Coronary artery (tissue), 2 donors: ENCODE measurements around the gene WFDC11.

Experiments used
- DNase-seq: peaks from one replicate; pipeline ENCODE4 v3.0.0-alpha.2; 2017; ENCODE audit warnings: low spot score
- H3K27ac ChIP-seq, 2 donors: fragments of 200-600 bp; sonication (generic); one replicate each; pipeline ENCODE4 v1.5.1; 2016 to 2019
- H3K4me3 ChIP-seq: fragments of 200-600 bp; sonication (generic); 2 replicates; pipeline ENCODE4 v1.5.1; 2016; ENCODE audit warnings: mild to moderate bottlenecking, moderate library complexity
- TF ChIP-seq, protein P1 (sequence below): fragments of 200-600 bp; sonication (generic); IDR thresholded peaks from one replicate; pipeline ENCODE4 v1.5.1; 2019; ENCODE audit warnings: antibody characterized with exemption

Gene WFDC11

DNA sequence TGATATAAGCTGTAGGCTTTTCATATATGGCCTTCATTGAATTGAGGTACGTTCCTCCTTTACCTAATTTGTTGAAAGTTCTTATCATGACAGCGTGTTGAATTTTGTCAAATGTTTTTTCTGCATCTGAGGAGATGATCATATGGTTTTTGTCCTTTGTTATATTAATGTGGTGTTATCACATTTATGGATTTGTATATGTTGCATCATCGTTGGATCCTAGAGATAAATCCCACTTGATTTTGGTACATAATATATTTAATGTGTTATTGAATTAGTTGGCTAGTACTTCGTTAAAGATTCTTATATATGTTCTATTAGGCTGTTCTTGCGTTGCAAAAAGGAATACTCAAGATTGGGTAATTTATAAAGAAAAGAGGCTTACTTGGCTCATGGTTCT is 30.4 kb downstream of the WFDC11 start:
- Histone ChIP-seq H3K4me3 (no peak overlapping the region), H3K27ac (no peak overlapping the region)
- DNase-seq: no peak
- TF ChIP-seq, protein P1, sequence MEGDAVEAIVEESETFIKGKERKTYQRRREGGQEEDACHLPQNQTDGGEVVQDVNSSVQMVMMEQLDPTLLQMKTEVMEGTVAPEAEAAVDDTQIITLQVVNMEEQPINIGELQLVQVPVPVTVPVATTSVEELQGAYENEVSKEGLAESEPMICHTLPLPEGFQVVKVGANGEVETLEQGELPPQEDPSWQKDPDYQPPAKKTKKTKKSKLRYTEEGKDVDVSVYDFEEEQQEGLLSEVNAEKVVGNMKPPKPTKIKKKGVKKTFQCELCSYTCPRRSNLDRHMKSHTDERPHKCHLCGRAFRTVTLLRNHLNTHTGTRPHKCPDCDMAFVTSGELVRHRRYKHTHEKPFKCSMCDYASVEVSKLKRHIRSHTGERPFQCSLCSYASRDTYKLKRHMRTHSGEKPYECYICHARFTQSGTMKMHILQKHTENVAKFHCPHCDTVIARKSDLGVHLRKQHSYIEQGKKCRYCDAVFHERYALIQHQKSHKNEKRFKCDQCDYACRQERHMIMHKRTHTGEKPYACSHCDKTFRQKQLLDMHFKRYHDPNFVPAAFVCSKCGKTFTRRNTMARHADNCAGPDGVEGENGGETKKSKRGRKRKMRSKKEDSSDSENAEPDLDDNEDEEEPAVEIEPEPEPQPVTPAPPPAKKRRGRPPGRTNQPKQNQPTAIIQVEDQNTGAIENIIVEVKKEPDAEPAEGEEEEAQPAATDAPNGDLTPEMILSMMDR: no peak

DNA sequence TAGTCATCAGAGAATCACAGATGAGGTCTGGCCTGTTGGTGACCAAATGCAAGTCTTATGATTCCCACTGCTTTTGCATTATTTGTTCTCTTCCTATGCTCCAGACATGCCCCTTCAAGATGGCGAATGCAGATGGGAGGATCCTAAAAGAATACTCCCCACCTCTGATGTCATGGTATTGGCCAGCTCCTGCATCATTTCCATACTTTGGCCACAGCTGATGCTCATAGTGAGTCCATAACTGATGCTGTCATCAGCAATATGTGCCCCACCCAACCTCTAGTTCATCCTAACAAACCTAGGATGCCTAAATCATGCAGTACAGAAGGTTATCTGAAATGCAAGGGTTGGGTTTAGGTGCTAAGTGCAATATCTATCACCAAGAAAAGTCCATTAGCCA is 33.5 kb downstream of the WFDC11 start:
- TF ChIP-seq, protein P1: no peak
- Histone ChIP-seq H3K4me3 (no peak overlapping the region), H3K27ac (no peak overlapping the region)
- no peak for DNase-seq

GRCh38 chr20:45631184-45631583 is 38.9 kb downstream of the WFDC11 start, which contains the start of gene WFDC9:
WFDC9 (minus strand) TSS chr20:45631284; CDS start chr20:45610181, 21,103 bp downstream.
- DNase-seq: no peak
- TF ChIP-seq, protein P1: no peak
- no peak within 1 kb of the TSS for H3K27ac ChIP-seq
- no peak within 1 kb of the TSS for H3K4me3 ChIP-seq

DNA sequence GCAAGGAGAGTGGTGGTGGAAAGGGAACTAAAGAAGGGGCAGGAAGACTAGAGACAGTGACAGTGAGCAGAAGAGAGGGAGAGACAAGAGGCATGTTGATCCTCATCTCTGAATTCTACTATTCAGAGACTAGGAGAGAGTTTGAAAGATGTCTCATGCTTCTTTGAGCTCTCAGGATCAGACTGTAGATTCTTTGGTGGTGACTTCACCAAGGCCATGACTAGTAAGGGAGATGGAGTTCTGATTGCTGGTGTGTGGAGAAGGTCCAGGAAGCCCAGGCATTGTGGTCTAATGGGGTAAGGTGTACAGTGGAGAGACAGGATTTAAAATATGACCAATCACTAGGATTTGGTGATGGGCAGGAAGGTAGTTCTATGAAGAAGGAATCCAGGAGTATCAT is 39.7 kb downstream of the WFDC11 start:
- H3K4me3 ChIP-seq: no peak overlapping the region
- no peak for DNase-seq
- no peak overlapping the region for H3K27ac ChIP-seq
- TF ChIP-seq, protein P1: no peak

- TF ChIP-seq, protein P1: peak; percentile 41
- no peak within 1 kb of the TSS for H3K27ac ChIP-seq
These were observed 40.4 kb downstream of the WFDC11 start, which contains the start of gene WFDC10A for GRCh38 chr20:45629496-45630100. WFDC10A (plus strand) TSS chr20:45629739; CDS start chr20:45629814, 75 bp downstream.

DNA sequence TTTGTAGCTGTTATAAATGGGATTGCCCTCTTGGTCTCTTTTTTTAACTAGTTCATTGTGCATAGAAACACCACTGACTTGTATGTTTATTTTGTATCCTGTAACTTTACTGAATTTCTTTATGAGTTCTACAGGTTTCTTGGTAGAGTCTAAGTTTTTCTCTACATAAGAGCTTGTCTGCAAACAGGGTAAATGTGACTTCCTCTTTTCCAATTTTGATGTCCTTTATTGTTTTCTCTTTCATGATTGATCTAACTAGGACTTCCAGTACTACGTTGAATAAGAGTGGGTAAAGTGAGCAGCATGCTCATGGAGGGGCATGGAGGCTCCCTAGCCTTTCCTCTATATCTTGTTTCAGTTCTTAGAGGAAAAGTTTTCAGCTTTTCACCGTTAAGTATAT is 43.5 kb downstream of the WFDC11 start:
- TF ChIP-seq, protein P1: no peak
- Histone ChIP-seq H3K27ac (no peak overlapping the region), H3K4me3 (no peak overlapping the region)
- no peak for DNase-seq

More at GRCh38 chr20:45629496-45630100, 40.4 kb downstream of the WFDC11 start, which contains the start of gene WFDC10A:
- peak within 1 kb of the TSS; percentile 13 for H3K4me3 ChIP-seq
- no peak for DNase-seq

GRCh38 chr20:45621593-45621992 is 48.4 kb downstream of the WFDC11 start:
- no peak overlapping the region for H3K27ac ChIP-seq
- H3K4me3 ChIP-seq: no peak overlapping the region
- no peak for DNase-seq
- TF ChIP-seq, protein P1: no peak
